ENCODE results near the gene NACC2. TPM values are rescaled to one million over a fixed set of nuclear protein-coding genes. Genes with fewer than 3 reads are reported as not detected.
A peak's percentile ranks its signal among the peaks of the same experiment; 100 is the strongest.

NACC2 gene
- total RNA-seq, 4 donors from 2014 or later, result 71.4 to 209 (median 110) TPM

GRCh38 chr9:136137321-136138265, 42.5 kb upstream of the NACC2 start:
- Histone ChIP-seq H3K27me3 (peaks cover 79% of the 10 kb centered on the region), H3K9me3 (no peaks in the 10 kb centered on the region)
- 55 to 56% methylated on average over 5 to 6 of the region's 27 CpGs for WGBS, 2 donors (ENCODE audit: low coverage in 1 of 2)

GRCh38 chr9:136136127-136136925, 41.2 kb upstream of the NACC2 start:
- H3K27me3 ChIP-seq, result peaks cover 81% of the 10 kb centered on the region
- no peak for TF ChIP-seq EP300 (IDR thresholded peaks at IDR 0.05)
- no peak for TF ChIP-seq POLR2AphosphoS5 (IDR thresholded peaks at IDR 0.05)
- TF ChIP-seq CTCF (IDR thresholded peaks at IDR 0.05), result no peak
- no peaks in the 10 kb centered on the region for H3K36me3 ChIP-seq
- H3K27ac ChIP-seq, result no peak overlapping the region
- no peaks in the 10 kb centered on the region for H3K9me3 ChIP-seq
- H3K4me3 ChIP-seq, result no peak overlapping the region
- WGBS, 2 donors (ENCODE audit: low coverage in 1 of 2), result 60 to 74% methylated on average over 2 to 4 of the region's 33 CpGs
- no peak for ATAC-seq
- H3K4me1 ChIP-seq, result peaks cover 0 to 19% (median 8%) of the 10 kb centered on the region in 3 donors

More at GRCh38 chr9:136137321-136138265, 42.5 kb upstream of the NACC2 start:
- no peak overlapping the region for H3K27ac ChIP-seq
- H3K36me3 ChIP-seq, result no peaks in the 10 kb centered on the region
- TF ChIP-seq CTCF (IDR thresholded peaks at IDR 0.05) (no peak), POLR2A (IDR thresholded peaks at IDR 0.05) (no peak), EP300 (IDR thresholded peaks at IDR 0.05) (no peak), POLR2AphosphoS5 (IDR thresholded peaks at IDR 0.05) (no peak)
- H3K4me3 ChIP-seq, result no peak overlapping the region
- ATAC-seq, result no peak
- peaks cover 0 to 15% (median 8%) of the 10 kb centered on the region in 3 donors for H3K4me1 ChIP-seq

GRCh38 chr9:136135326-136136126, 40.4 kb upstream of the NACC2 start:
- Histone ChIP-seq H3K9me3 (no peaks in the 10 kb centered on the region), H3K27ac (no peak overlapping the region), H3K4me1 (peaks cover 0 to 19% (median 8%) of the 10 kb centered on the region in 3 donors), H3K4me3 (no peak overlapping the region), H3K36me3 (no peaks in the 10 kb centered on the region), H3K27me3 (peaks cover 89% of the 10 kb centered on the region)
- no peak for ATAC-seq
- TF ChIP-seq POLR2AphosphoS5 (IDR thresholded peaks at IDR 0.05) (no peak), CTCF (IDR thresholded peaks at IDR 0.05) (no peak), POLR2A (IDR thresholded peaks at IDR 0.05) (no peak)
- 40% methylated on average over 1 of the region's 18 CpGs; no CpG with 5 or more reads in 1 of the 2 donors for WGBS, 2 donors (ENCODE audit: low coverage in 1 of 2)

- H3K4me3 ChIP-seq, result peak overlapping the region in 1 of 2 donors; percentile 47
- no peak for ATAC-seq
Measured at GRCh38 chr9:136133959-136134484, 38.9 kb upstream of the NACC2 start.

More at GRCh38 chr9:136133959-136134484, 38.9 kb upstream of the NACC2 start:
- H3K36me3 ChIP-seq, result no peaks in the 10 kb centered on the region
- no peaks in the 10 kb centered on the region for H3K9me3 ChIP-seq
- 0% methylated on average over 2 of the region's 18 CpGs; no CpG with 5 or more reads in 1 of the 2 donors for WGBS, 2 donors (ENCODE audit: low coverage in 1 of 2)
- no peak for TF ChIP-seq CTCF (IDR thresholded peaks at IDR 0.05)
- TF ChIP-seq POLR2AphosphoS5 (IDR thresholded peaks at IDR 0.05), result no peak
- TF ChIP-seq POLR2A (IDR thresholded peaks at IDR 0.05), result no peak
- no peak for TF ChIP-seq EP300 (IDR thresholded peaks at IDR 0.05)
- H3K27me3 ChIP-seq, result peaks cover 99% of the 10 kb centered on the region
- H3K4me1 ChIP-seq, result peaks cover 0 to 19% (median 8%) of the 10 kb centered on the region in 3 donors
- H3K27ac ChIP-seq, result no peak overlapping the region

All from gastroesophageal sphincter (tissue), 4 donors.